HEK293 (cell line): Measurements from ENCODE around the gene TNN.

Experiments used
- CTCF ChIP-seq: fragments of 450-650 bp; formaldehyde crosslinking; IDR thresholded peaks from 2 replicates; pipeline ENCODE4 v1.5.1; 2016; ENCODE audit warnings: missing biosample characterization, missing genetic modification characterization
- GFI1B ChIP-seq: fragments of 450-650 bp; formaldehyde crosslinking; IDR thresholded peaks from 2 replicates; pipeline ENCODE4 v1.5.1; 2016; ENCODE audit warnings: missing biosample characterization, missing genetic modification characterization
- RBAK ChIP-seq: fragments of 450-650 bp; formaldehyde crosslinking; IDR thresholded peaks from 2 replicates; pipeline ENCODE4 v1.5.1; 2016; ENCODE audit warnings: missing biosample characterization, missing genetic modification characterization
- REST ChIP-seq: fragments of 450-650 bp; formaldehyde crosslinking; IDR thresholded peaks from 2 replicates; pipeline ENCODE4 v1.5.1; 2016; ENCODE audit warnings: missing biosample characterization, missing genetic modification characterization
- TCF7L2 ChIP-seq: IDR thresholded peaks from 2 replicates; pipeline ENCODE4 v1.6.1; 2011; ENCODE audit warnings: low read depth, mild to moderate bottlenecking, inconsistent platforms, low read length, moderate library complexity, borderline replicate concordance
- ZBTB20 ChIP-seq: fragments of 450-650 bp; formaldehyde crosslinking; IDR thresholded peaks from 2 replicates; pipeline ENCODE4 v1.5.1; 2016; ENCODE audit warnings: missing biosample characterization, missing genetic modification characterization
- ZNF175 ChIP-seq: fragments of 450-650 bp; formaldehyde crosslinking; IDR thresholded peaks from 2 replicates; pipeline ENCODE4 v1.5.1; 2016; ENCODE audit warnings: missing biosample characterization, missing genetic modification characterization
- ZNF292 ChIP-seq: fragments of 450-650 bp; formaldehyde crosslinking; IDR thresholded peaks from 2 replicates; pipeline ENCODE4 v1.5.1; 2016; ENCODE audit warnings: low read depth, missing biosample characterization, missing genetic modification characterization, borderline replicate concordance
- ZNF510 ChIP-seq: fragments of 450-650 bp; formaldehyde crosslinking; IDR thresholded peaks from 2 replicates; pipeline ENCODE4 v1.5.1; 2018; ENCODE audit warnings: mild to moderate bottlenecking, missing genetic modification characterization, missing biosample characterization; ENCODE audit not compliant: insufficient replicate concordance
- ZNF626 ChIP-seq: fragments of 450-650 bp; sonication (Bioruptor Pico); formaldehyde crosslinking; IDR thresholded peaks from 2 replicates; pipeline ENCODE4 v1.5.1; 2018; ENCODE audit warnings: missing biosample characterization, missing genetic modification characterization, inconsistent platforms
- ZNF670 ChIP-seq: fragments of 450-650 bp; formaldehyde crosslinking; IDR thresholded peaks from 2 replicates; pipeline ENCODE4 v1.5.1; 2016; ENCODE audit warnings: missing biosample characterization, missing genetic modification characterization, low read depth
- ZNF677 ChIP-seq: fragments of 450-650 bp; IDR thresholded peaks from 2 replicates; pipeline ENCODE4 v1.5.0; 2018; ENCODE audit warnings: missing biosample characterization, mild to moderate bottlenecking, missing genetic modification characterization, moderate library complexity
- TF ChIP-seq, protein P1 (sequence below): fragments of 450-650 bp; formaldehyde crosslinking; IDR thresholded peaks from 2 replicates; pipeline ENCODE4 v1.5.1; 2016; ENCODE audit warnings: missing biosample characterization, missing genetic modification characterization
- TF ChIP-seq, protein P2 (sequence below): fragments of 450-650 bp; formaldehyde crosslinking; IDR thresholded peaks from 2 replicates; pipeline ENCODE4 v1.5.1; 2016; ENCODE audit warnings: missing biosample characterization, missing genetic modification characterization, low read depth

GRCh38 chr1:175097361-175097760 lies 29.7 kb downstream of the TNN start:
- TF ChIP-seq ZNF510: no peak
- no peak for TF ChIP-seq CTCF
- TF ChIP-seq REST: no peak
- TF ChIP-seq ZBTB20 (tag by site-specific recombination): no peak
- TF ChIP-seq, protein P1, sequence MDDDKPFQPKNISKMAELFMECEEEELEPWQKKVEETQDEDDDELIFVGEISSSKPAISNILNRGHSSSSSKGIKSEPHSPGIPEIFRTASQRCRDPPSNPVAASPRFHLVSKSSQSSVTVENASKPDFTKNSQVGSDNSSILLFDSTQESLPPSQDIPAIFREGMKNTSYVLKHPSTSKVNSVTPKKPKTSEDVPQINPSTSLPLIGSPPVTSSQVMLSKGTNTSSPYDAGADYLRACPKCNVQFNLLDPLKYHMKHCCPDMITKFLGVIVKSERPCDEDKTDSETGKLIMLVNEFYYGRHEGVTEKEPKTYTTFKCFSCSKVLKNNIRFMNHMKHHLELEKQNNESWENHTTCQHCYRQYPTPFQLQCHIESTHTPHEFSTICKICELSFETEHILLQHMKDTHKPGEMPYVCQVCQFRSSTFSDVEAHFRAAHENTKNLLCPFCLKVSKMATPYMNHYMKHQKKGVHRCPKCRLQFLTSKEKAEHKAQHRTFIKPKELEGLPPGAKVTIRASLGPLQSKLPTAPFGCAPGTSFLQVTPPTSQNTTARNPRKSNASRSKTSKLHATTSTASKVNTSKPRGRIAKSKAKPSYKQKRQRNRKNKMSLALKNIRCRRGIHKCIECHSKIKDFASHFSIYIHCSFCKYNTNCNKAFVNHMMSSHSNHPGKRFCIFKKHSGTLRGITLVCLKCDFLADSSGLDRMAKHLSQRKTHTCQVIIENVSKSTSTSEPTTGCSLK: no peak
- no peak for TF ChIP-seq ZNF670 (tag by site-specific recombination)
- TF ChIP-seq RBAK (tag by site-specific recombination): no peak
- TF ChIP-seq ZNF677 (tag by site-specific recombination): no peak
- TF ChIP-seq, protein P2, sequence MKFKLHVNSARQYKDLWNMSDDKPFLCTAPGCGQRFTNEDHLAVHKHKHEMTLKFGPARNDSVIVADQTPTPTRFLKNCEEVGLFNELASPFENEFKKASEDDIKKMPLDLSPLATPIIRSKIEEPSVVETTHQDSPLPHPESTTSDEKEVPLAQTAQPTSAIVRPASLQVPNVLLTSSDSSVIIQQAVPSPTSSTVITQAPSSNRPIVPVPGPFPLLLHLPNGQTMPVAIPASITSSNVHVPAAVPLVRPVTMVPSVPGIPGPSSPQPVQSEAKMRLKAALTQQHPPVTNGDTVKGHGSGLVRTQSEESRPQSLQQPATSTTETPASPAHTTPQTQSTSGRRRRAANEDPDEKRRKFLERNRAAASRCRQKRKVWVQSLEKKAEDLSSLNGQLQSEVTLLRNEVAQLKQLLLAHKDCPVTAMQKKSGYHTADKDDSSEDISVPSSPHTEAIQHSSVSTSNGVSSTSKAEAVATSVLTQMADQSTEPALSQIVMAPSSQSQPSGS: no peak
- no peak for TF ChIP-seq GFI1B (tag by site-specific recombination)
- no peak for TF ChIP-seq ZNF626 (tag by site-specific recombination)
- no peak for TF ChIP-seq ZNF175 (tag by site-specific recombination)
- TF ChIP-seq ZNF292 (tag by site-specific recombination): no peak
- no peak for TF ChIP-seq TCF7L2
